Astrocyte (in vitro differentiated cells and primary cell): ENCODE results near the gene FLOT2. TPM values are rescaled to one million over a fixed set of nuclear protein-coding genes. Genes with fewer than 3 reads are reported as not detected.

Experiments used
- DNase-seq: peaks from one replicate; pipeline ENCODE4 v3.0.0-alpha.2; 2010; ENCODE audit warnings: low read depth
- FAIRE-seq: peaks from 2 replicates; lab custom pipeline; 2011; peaks lifted over from hg19 to GRCh38; lab: Jason Lieb, UNC
- H2AFZ ChIP-seq: 2 replicates; pipeline ENCODE4 v1.6.0; 2012; ENCODE audit warnings: low read depth, low read length, inconsistent platforms
- H3K27ac ChIP-seq: 2 replicates; pipeline ENCODE4 v1.5.1; 2011; ENCODE audit warnings: low read depth, low read length, inconsistent platforms
- H3K27me3 ChIP-seq: 2 replicates; pipeline ENCODE4 v1.6.0; 2011; ENCODE audit warnings: low read length, inconsistent platforms; ENCODE audit not compliant: insufficient read depth
- H3K36me3 ChIP-seq: 2 replicates; pipeline ENCODE4 v1.5.1; 2011; ENCODE audit warnings: low read length, inconsistent platforms; ENCODE audit not compliant: insufficient read depth
- H3K4me1 ChIP-seq: 2 replicates; pipeline ENCODE4 v1.5.1; 2011; ENCODE audit warnings: low read length, inconsistent platforms; ENCODE audit not compliant: insufficient read depth
- H3K4me2 ChIP-seq: 2 replicates; pipeline ENCODE4 v1.6.0; 2012; ENCODE audit warnings: low read length, inconsistent platforms
- H3K4me3 ChIP-seq: 2 replicates; pipeline ENCODE4 v1.5.1; 2011; ENCODE audit warnings: low read depth, mild to moderate bottlenecking, low read length, inconsistent platforms; ENCODE audit not compliant: insufficient read depth
- H3K79me2 ChIP-seq: 2 replicates; pipeline ENCODE4 v1.6.0; 2012; ENCODE audit warnings: mild to moderate bottlenecking, low read length, inconsistent platforms; ENCODE audit not compliant: insufficient read depth
- H3K9ac ChIP-seq: 2 replicates; pipeline ENCODE4 v1.6.0; 2012; ENCODE audit warnings: mild to moderate bottlenecking, low read length, inconsistent platforms
- H3K9me3 ChIP-seq: 2 replicates; pipeline ENCODE4 v1.5.1; 2012; ENCODE audit warnings: low read depth, mild to moderate bottlenecking, low read length, inconsistent platforms; ENCODE audit not compliant: insufficient read depth
- H4K20me1 ChIP-seq: 2 replicates; pipeline ENCODE4 v1.6.0; 2012; ENCODE audit warnings: low read length, inconsistent platforms; ENCODE audit not compliant: insufficient read depth
- H3K27ac Mint-ChIP-seq: one replicate; pipeline ENCODE4 v1.8.0; 2021; ENCODE audit warnings: mild to moderate bottlenecking, mixed read lengths; ENCODE audit not compliant: unreplicated experiment
- H3K27me3 Mint-ChIP-seq: one replicate; pipeline ENCODE4 v1.8.0; 2021; ENCODE audit warnings: low read depth, mixed read lengths; ENCODE audit not compliant: unreplicated experiment
- H3K36me3 Mint-ChIP-seq: one replicate; pipeline ENCODE4 v1.8.0; 2021; ENCODE audit warnings: low read depth, mixed read lengths; ENCODE audit not compliant: unreplicated experiment
- H3K4me1 Mint-ChIP-seq: one replicate; pipeline ENCODE4 v1.8.0; 2021; ENCODE audit warnings: low read depth, mixed read lengths; ENCODE audit not compliant: unreplicated experiment
- H3K4me3 Mint-ChIP-seq: one replicate; pipeline ENCODE4 v1.8.0; 2021; ENCODE audit warnings: mild to moderate bottlenecking, moderate library complexity, mixed read lengths; ENCODE audit not compliant: unreplicated experiment
- H3K9me3 Mint-ChIP-seq: one replicate; pipeline ENCODE4 v1.8.0; 2021; ENCODE audit warnings: mild to moderate bottlenecking, mixed read lengths; ENCODE audit not compliant: unreplicated experiment
- EZH2 ChIP-seq: IDR thresholded peaks from 2 replicates; pipeline ENCODE4 v1.6.1; 2012; ENCODE audit warnings: mild to moderate bottlenecking, low read length, inconsistent platforms; ENCODE audit not compliant: insufficient read depth
- total RNA-seq: library from RNA; stranded (reverse); gene quantifications from 2 replicates; pipeline ENCODE4 v1.2.1, GENCODE V29; 2021
- TF ChIP-seq, protein P1 (sequence below): IDR thresholded peaks from 2 replicates; pipeline ENCODE4 v1.5.1; 2011; ENCODE audit warnings: low read depth, mild to moderate bottlenecking, inconsistent platforms, low read length, moderate library complexity; ENCODE audit not compliant: insufficient read depth

Gene FLOT2
- total RNA-seq, 1 donor from 2014 or later: 84.4 TPM

DNA sequence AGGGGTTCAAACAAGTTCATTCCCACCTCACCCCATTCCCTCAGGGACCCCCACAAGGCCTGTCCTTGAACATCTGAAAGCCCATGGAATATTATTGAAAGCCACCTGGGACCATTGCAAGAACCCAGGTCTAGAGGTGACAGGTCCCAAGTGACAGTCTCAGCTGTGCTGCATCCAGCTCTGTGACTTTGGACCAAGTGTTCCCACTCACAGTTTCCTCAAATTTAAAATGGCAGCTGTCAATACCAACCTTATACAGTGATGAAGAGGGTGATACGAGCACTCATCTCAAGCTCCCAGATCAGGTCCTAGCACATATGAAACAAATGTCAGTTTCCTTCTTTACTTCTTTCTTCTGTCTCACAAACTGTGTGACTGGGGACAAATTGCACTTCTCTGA is 33.6 kb downstream of the FLOT2 start:
- Histone ChIP-seq H3K9ac (no peak overlapping the region), H3K27ac (no peak overlapping the region), H4K20me1 (no peaks in the 10 kb centered on the region), H3K79me2 (no peaks in the 10 kb centered on the region), H2AFZ (no peak overlapping the region), H3K4me3 (no peak overlapping the region), H3K4me2 (no peak overlapping the region), H3K9me3 (no peaks in the 10 kb centered on the region), H3K36me3 (peaks cover 7% of the 10 kb centered on the region), H3K4me1 (no peaks in the 10 kb centered on the region), H3K27me3 (no peaks in the 10 kb centered on the region)
- peaks cover 4% of the 10 kb centered on the region for H3K27me3 Mint-ChIP-seq
- H3K9me3 Mint-ChIP-seq: no peaks in the 10 kb centered on the region
- peaks cover 3% of the 10 kb centered on the region for H3K4me1 Mint-ChIP-seq
- FAIRE-seq (no peak), DNase-seq (no peak)
- no peak overlapping the region for H3K4me3 Mint-ChIP-seq
- peaks cover 15% of the 10 kb centered on the region for H3K36me3 Mint-ChIP-seq
- TF ChIP-seq EZH2: no peak
- TF ChIP-seq, protein P1, sequence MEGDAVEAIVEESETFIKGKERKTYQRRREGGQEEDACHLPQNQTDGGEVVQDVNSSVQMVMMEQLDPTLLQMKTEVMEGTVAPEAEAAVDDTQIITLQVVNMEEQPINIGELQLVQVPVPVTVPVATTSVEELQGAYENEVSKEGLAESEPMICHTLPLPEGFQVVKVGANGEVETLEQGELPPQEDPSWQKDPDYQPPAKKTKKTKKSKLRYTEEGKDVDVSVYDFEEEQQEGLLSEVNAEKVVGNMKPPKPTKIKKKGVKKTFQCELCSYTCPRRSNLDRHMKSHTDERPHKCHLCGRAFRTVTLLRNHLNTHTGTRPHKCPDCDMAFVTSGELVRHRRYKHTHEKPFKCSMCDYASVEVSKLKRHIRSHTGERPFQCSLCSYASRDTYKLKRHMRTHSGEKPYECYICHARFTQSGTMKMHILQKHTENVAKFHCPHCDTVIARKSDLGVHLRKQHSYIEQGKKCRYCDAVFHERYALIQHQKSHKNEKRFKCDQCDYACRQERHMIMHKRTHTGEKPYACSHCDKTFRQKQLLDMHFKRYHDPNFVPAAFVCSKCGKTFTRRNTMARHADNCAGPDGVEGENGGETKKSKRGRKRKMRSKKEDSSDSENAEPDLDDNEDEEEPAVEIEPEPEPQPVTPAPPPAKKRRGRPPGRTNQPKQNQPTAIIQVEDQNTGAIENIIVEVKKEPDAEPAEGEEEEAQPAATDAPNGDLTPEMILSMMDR: no peak
- H3K27ac Mint-ChIP-seq: no peak overlapping the region

DNA sequence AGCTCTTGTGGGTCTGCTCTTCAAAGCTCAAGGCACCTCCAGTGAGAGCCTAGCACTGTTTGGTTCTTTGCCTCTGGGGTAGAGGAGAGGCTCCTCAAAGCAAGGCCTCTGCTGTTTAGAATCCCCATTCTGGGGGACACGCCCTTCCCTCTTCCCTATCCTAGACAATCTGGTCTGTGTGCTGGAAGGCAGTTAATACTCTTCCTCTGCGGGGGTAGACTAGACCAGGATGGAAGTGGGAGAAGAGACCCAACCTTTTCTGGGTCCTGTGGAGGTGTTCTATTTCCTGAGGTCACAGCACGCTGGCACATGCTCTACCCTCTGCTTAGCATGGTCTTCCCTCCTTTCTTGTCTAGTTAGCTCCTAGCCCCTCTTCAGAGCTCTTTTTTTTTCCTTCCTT is 35.0 kb downstream of the FLOT2 start:
- Mint-ChIP-seq H3K4me3 (no peak overlapping the region), H3K9me3 (no peaks in the 10 kb centered on the region), H3K27ac (no peak overlapping the region), H3K4me1 (peaks cover 3% of the 10 kb centered on the region), H3K27me3 (no peaks in the 10 kb centered on the region), H3K36me3 (peaks cover 24% of the 10 kb centered on the region)
- Histone ChIP-seq H3K36me3 (peaks cover 12% of the 10 kb centered on the region), H3K79me2 (no peaks in the 10 kb centered on the region), H3K9ac (no peak overlapping the region), H3K4me1 (no peaks in the 10 kb centered on the region), H2AFZ (no peak overlapping the region), H3K9me3 (no peaks in the 10 kb centered on the region), H3K4me2 (no peak overlapping the region), H4K20me1 (no peaks in the 10 kb centered on the region), H3K27ac (no peak overlapping the region), H3K4me3 (no peak overlapping the region), H3K27me3 (no peaks in the 10 kb centered on the region)
- DNase-seq (no peak), FAIRE-seq (no peak)
- TF ChIP-seq, protein P1: no peak

DNA sequence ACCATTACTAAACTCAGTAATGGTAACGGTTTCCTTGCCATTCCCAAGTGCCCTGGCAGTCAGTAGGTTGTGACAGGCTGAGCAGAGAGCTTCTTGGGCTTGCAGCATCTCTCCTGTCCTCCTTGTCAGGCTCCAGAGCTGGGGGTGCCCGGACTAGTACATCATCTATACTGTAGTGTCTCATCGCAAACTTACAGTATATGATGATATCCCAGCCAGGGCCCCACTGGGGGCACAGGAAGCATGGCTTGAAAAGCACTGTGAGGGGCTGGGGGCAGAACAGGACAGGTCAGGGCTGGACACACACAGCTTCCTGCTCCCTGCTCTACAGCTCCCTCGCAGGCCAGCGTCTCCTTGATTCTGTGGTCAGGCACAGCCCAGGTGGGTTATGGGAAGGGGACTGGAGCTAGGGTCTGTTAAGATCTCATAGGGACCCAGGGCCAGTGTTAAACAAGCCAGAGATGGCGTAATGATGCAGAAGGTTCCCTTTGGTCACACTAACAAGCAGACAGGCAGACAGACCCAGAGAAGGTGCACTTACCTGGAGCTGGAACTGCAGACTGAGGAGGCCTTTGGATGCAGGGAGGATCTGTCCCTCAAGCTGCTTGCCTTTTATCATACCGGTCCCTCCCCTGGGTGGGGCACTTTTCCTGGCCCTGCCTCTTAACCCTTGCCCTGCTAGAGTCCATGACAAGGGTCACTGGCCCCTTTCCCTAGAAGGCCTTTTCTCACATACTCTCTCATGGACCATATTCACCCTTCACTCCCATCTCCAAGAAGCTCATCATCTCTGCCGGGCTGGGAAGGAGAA is 35.9 kb downstream of the FLOT2 start:
- Histone ChIP-seq H3K9ac (no peak overlapping the region), H3K4me1 (no peaks in the 10 kb centered on the region), H3K4me3 (no peak overlapping the region), H3K79me2 (no peaks in the 10 kb centered on the region), H3K9me3 (no peaks in the 10 kb centered on the region), H3K36me3 (peaks cover 12% of the 10 kb centered on the region), H2AFZ (no peak overlapping the region), H4K20me1 (no peaks in the 10 kb centered on the region), H3K4me2 (no peak overlapping the region), H3K27me3 (no peaks in the 10 kb centered on the region), H3K27ac (no peak overlapping the region)
- no peaks in the 10 kb centered on the region for H3K27me3 Mint-ChIP-seq
- no peak overlapping the region for H3K4me3 Mint-ChIP-seq
- H3K36me3 Mint-ChIP-seq: peaks cover 24% of the 10 kb centered on the region
- DNase-seq (no peak), FAIRE-seq (no peak)
- no peaks in the 10 kb centered on the region for H3K9me3 Mint-ChIP-seq
- H3K4me1 Mint-ChIP-seq: peaks cover 3% of the 10 kb centered on the region
- no peak overlapping the region for H3K27ac Mint-ChIP-seq
- TF ChIP-seq EZH2: no peak
- TF ChIP-seq, protein P1: no peak
